Measurements from ENCODE around the gene KRTAP20-2.

Gene KRTAP20-2

GRCh38 chr21:30634906-30635305 lies at the start of gene KRTAP20-2:
TSS of gene KRTAP20-2 (plus strand) at chr21:30635206. CDS start at chr21:30635264, 58 bp downstream.
- DNase-seq, result no peak

- DNase-seq, result no peak
These were observed 44.7 kb upstream of the KRTAP20-2 start, which contains the start of gene KRTAP22-2 for GRCh38 chr21:30590297-30590696. TSS of gene KRTAP22-2 (minus strand) at chr21:30590397.

GRCh38 chr21:30592140-30592539 lies 42.9 kb upstream of the KRTAP20-2 start, which contains the start of gene KRTAP6-3:
TSS of gene KRTAP6-3 (plus strand) at chr21:30592440. CDS start at chr21:30592446, 6 bp downstream.
- no peak for DNase-seq

GRCh38 chr21:30598802-30599201 lies 36.2 kb upstream of the KRTAP20-2 start, which contains the start of gene KRTAP6-2:
TSS of gene KRTAP6-2 (minus strand) at chr21:30598902. CDS start at chr21:30598874, 28 bp downstream.
- no peak for DNase-seq

- no peak for DNase-seq
These were observed 34.2 kb upstream of the KRTAP20-2 start, which contains the start of gene KRTAP22-1 for GRCh38 chr21:30600787-30601186. TSS of gene KRTAP22-1 (plus strand) at chr21:30601087.

GRCh38 chr21:30605968-30606367 lies 29.0 kb upstream of the KRTAP20-2 start:
- no peak for DNase-seq

GRCh38 chr21:30612132-30612531 lies 22.9 kb upstream of the KRTAP20-2 start:
- no peak for DNase-seq

- no peak for DNase-seq
These were observed 21.2 kb upstream of the KRTAP20-2 start, which contains the start of gene KRTAP6-1 for GRCh38 chr21:30613836-30614235. TSS of gene KRTAP6-1 (minus strand) at chr21:30613930. CDS start at chr21:30613904, 26 bp downstream.

- no peak for DNase-seq
These were observed 19.8 kb upstream of the KRTAP20-2 start for GRCh38 chr21:30615199-30615598.

GRCh38 chr21:30616125-30616524 lies 18.9 kb upstream of the KRTAP20-2 start, which contains the start of gene KRTAP20-1:
TSS of gene KRTAP20-1 (plus strand) at chr21:30616425. CDS start at chr21:30616455, 30 bp downstream.
- no peak for DNase-seq

GRCh38 chr21:30620080-30620479 lies 14.9 kb upstream of the KRTAP20-2 start:
- no peak for DNase-seq

- no peak for DNase-seq
These were observed 14.5 kb upstream of the KRTAP20-2 start, which contains the start of gene KRTAP20-4 for GRCh38 chr21:30620522-30620921. TSS of gene KRTAP20-4 (plus strand) at chr21:30620627.

GRCh38 chr21:30623362-30623761 lies 11.6 kb upstream of the KRTAP20-2 start:
- no peak for DNase-seq

- DNase-seq, result no peak
These were observed 9.4 kb upstream of the KRTAP20-2 start for GRCh38 chr21:30625449-30626165.

- DNase-seq, result no peak
These were observed 6.9 kb upstream of the KRTAP20-2 start for GRCh38 chr21:30628109-30628508.

- no peak for DNase-seq
These were observed 5.8 kb upstream of the KRTAP20-2 start for GRCh38 chr21:30629200-30629599.

GRCh38 chr21:30638686-30639085 lies 3.7 kb downstream of the KRTAP20-2 start:
- DNase-seq, result no peak

- no peak for DNase-seq
These were observed 7.6 kb downstream of the KRTAP20-2 start, which contains the start of gene KRTAP20-3 for GRCh38 chr21:30642564-30642963. TSS of gene KRTAP20-3 (plus strand) at chr21:30642864.

- no peak for DNase-seq
These were observed 12.0 kb downstream of the KRTAP20-2 start for GRCh38 chr21:30646904-30647414.

GRCh38 chr21:30652891-30653290 lies 17.9 kb downstream of the KRTAP20-2 start:
- DNase-seq, result no peak

- DNase-seq, result no peak
These were observed 33.8 kb downstream of the KRTAP20-2 start for GRCh38 chr21:30668776-30669175.

- no peak for DNase-seq
These were observed 38.1 kb downstream of the KRTAP20-2 start for GRCh38 chr21:30672985-30673650.

GRCh38 chr21:30674312-30674711 lies 39.3 kb downstream of the KRTAP20-2 start:
- no peak for DNase-seq

All from CD4-positive, alpha-beta T cell treated with Interleukin-4 for 1 hour (primary cell).